ENCODE results near the gene ZNF226. TPM values are rescaled to one million over a fixed set of nuclear protein-coding genes. Genes with fewer than 3 reads are reported as not detected.
"Not testable (repeated sequence)": the region's sequence is repeated elsewhere in the genome, so short reads cannot be mapped to it uniquely, and the experiment has no call there.

Gene ZNF226
- total and polyA plus RNA-seq, 11 donors: 12.2 to 29.2 (median 20.6) TPM

- TF ChIP-seq CTCF (IDR thresholded peaks at IDR 0.05) (no peak), POLR2A (IDR thresholded peaks at IDR 0.05) (no peak)
- no peaks in the 10 kb centered on the region for H3K27me3 ChIP-seq
- peaks cover 0 to 26% (median 17%) of the 10 kb centered on the region in 12 donors for H3K4me1 ChIP-seq
- no peak for DNase-seq
- peaks cover 0 to 6% (median 0%) of the 10 kb centered on the region in 12 donors for H3K9me3 ChIP-seq
- peaks cover 0 to 37% (median 30%) of the 10 kb centered on the region in 9 donors for H3K36me3 ChIP-seq
- intact Hi-C loops (cut with DNase I): loop anchor here in 6 of 10 donors (2.0 to 10.0 kb wide), 6 partner anchors 46 to 101 kb away; partner anchors contain the start of genes ZNF225 (in 3 of the 6), ZNF226 (in 3 of the 6) and ZNF235 (in 3 of the 6)
- peak in 3 of 4 donors; percentile 4 to 39 (median 33) for ATAC-seq
- 2 to 4% (median 4%) methylated on average over 15 of the region's 15 CpGs for WGBS, 4 donors
- H3K4me3 ChIP-seq: peak overlapping the region; percentile 47 to 95 (median 76)
- H3K27ac ChIP-seq: peak overlapping the region; percentile 66 to 92 (median 85)
Observed at GRCh38 chr19:44212866-44213346, 48.0 kb downstream of the ZNF226 start.

GRCh38 chr19:44219926-44220325, 55.0 kb downstream of the ZNF226 start:
- Histone ChIP-seq H3K36me3 (peaks cover 0 to 60% (median 42%) of the 10 kb centered on the region in 9 donors), H3K9me3 (peaks cover 0 to 31% (median 2%) of the 10 kb centered on the region in 12 donors)
- not testable (repeated sequence) for ATAC-seq, H3K27ac ChIP-seq, H3K4me1 ChIP-seq, H3K27me3 ChIP-seq, H3K4me3 ChIP-seq, DNase-seq
- 84 to 97% (median 94%) methylated on average over 2 to 3 of the region's 3 CpGs for WGBS, 4 donors
- intact Hi-C loops (cut with DNase I): loop anchor here in 1 of 10 donors (10.0 kb wide), 1 partner anchor 85 kb away; the partner anchor contains the start of gene ZNF235

- H3K4me3 ChIP-seq; intact Hi-C loops (cut with DNase I); H3K4me1 ChIP-seq; H3K27me3 ChIP-seq; H3K27ac ChIP-seq; ATAC-seq; DNase-seq: not testable (repeated sequence)
- WGBS, 4 donors: 95 to 99% (median 99%) methylated on average over 6 of the region's 6 CpGs
- Histone ChIP-seq H3K9me3 (peaks cover 0 to 37% (median 2%) of the 10 kb centered on the region in 12 donors), H3K36me3 (peaks cover 0 to 57% (median 38%) of the 10 kb centered on the region in 9 donors)
Observed at GRCh38 chr19:44220761-44221160, 55.9 kb downstream of the ZNF226 start.

- H3K27ac ChIP-seq; H3K4me1 ChIP-seq; intact Hi-C loops (cut with DNase I); H3K27me3 ChIP-seq; DNase-seq; ATAC-seq; H3K4me3 ChIP-seq: not testable (repeated sequence)
- Histone ChIP-seq H3K9me3 (peaks cover 0 to 43% (median 5%) of the 10 kb centered on the region in 12 donors), H3K36me3 (peaks cover 0 to 57% (median 33%) of the 10 kb centered on the region in 9 donors)
- 96 to 100% (median 99%) methylated on average over 3 of the region's 3 CpGs for WGBS, 4 donors
Observed at GRCh38 chr19:44221291-44221690, 56.4 kb downstream of the ZNF226 start.

Other genes with a start within 250 kb of the ZNF226 start
- gene ZNF45, start 229.8 kb upstream of the ZNF226 start, total RNA-seq: 1 to 10 TPM; 4.0 to 9.9 (median 7.2) TPM
- 1 to 10 TPM; 2.4 to 5.4 TPM for gene ZNF45, start 229.8 kb upstream of the ZNF226 start, polyA plus RNA-seq
- gene ZNF221, start 213.9 kb upstream of the ZNF226 start, total RNA-seq: 1 to 10 TPM; 2.6 to 6.7 (median 3.9) TPM
- gene ZNF221, start 213.9 kb upstream of the ZNF226 start, polyA plus RNA-seq: 1 to 10 TPM; 2.4 to 2.9 TPM
- 1 to 10 TPM; 4.0 to 7.7 (median 6.6) TPM for gene ZNF155, start 180.9 kb upstream of the ZNF226 start, total RNA-seq
- 1 to 10 TPM; 4.9 to 5.1 TPM for gene ZNF155, start 180.9 kb upstream of the ZNF226 start, polyA plus RNA-seq
- 1 to 10 TPM; 1.7 to 4.3 (median 2.5) TPM for gene ZNF230, start 162.1 kb upstream of the ZNF226 start, total RNA-seq
- gene ZNF230, start 162.1 kb upstream of the ZNF226 start, polyA plus RNA-seq: 1 to 10 TPM; 1.8 to 1.9 TPM
- 1 to 10 TPM; 2.3 to 5.0 (median 3.9) TPM for gene ZNF222, start 139.7 kb upstream of the ZNF226 start, total RNA-seq
- gene ZNF222, start 139.7 kb upstream of the ZNF226 start, polyA plus RNA-seq: 1 to 10 TPM; 2.1 to 7.7 TPM
- gene ZNF223, start 113.1 kb upstream of the ZNF226 start, total RNA-seq: 1 to 10 TPM; 1.7 to 5.1 (median 3.2) TPM
- gene ZNF223, start 113.1 kb upstream of the ZNF226 start, polyA plus RNA-seq: 1 to 10 TPM; 2.6 to 4.5 TPM
- gene ZNF284, start 92.9 kb upstream of the ZNF226 start, total RNA-seq: 1 to 10 TPM; 1.2 to 2.7 (median 1.8) TPM
- gene ZNF284, start 92.9 kb upstream of the ZNF226 start, polyA plus RNA-seq: 1 to 10 TPM; 1.1 TPM
- gene ZNF224, start 70.7 kb upstream of the ZNF226 start, total RNA-seq: 10 to 100 TPM in 8 of 9 donors, 1 to 10 TPM in 1; 9.9 to 17.7 (median 13.0) TPM
- 10 to 100 TPM in 1 of 2 donors, 1 to 10 TPM in 1; 7.1 to 11.8 TPM for gene ZNF224, start 70.7 kb upstream of the ZNF226 start, polyA plus RNA-seq
- 1 to 10 TPM; 1.3 to 6.2 (median 3.7) TPM for gene ZNF225, start 51.7 kb upstream of the ZNF226 start, total RNA-seq
- 1 to 10 TPM; 1.4 to 2.1 TPM for gene ZNF225, start 51.7 kb upstream of the ZNF226 start, polyA plus RNA-seq
- 10 to 100 TPM in 3 of 9 donors, 1 to 10 TPM in 6; 4.6 to 12.8 (median 9.4) TPM for gene ZNF234, start 23.5 kb upstream of the ZNF226 start, total RNA-seq
- 1 to 10 TPM; 4.5 to 4.7 TPM for gene ZNF234, start 23.5 kb upstream of the ZNF226 start, polyA plus RNA-seq
- 10 to 100 TPM in 6 of 9 donors, 1 to 10 TPM in 3; 4.7 to 20.5 (median 11.0) TPM for gene ZNF227, start 47.4 kb downstream of the ZNF226 start, total RNA-seq
- 1 to 10 TPM; 4.4 to 5.9 TPM for gene ZNF227, start 47.4 kb downstream of the ZNF226 start, polyA plus RNA-seq
- gene ZNF233, start 94.8 kb downstream of the ZNF226 start, total RNA-seq: 1 to 10 TPM; 3.6 to 9.6 (median 5.2) TPM
- 1 to 10 TPM; 1.5 to 3.8 TPM for gene ZNF233, start 94.8 kb downstream of the ZNF226 start, polyA plus RNA-seq
- gene ZNF235, start 139.9 kb downstream of the ZNF226 start, total RNA-seq: 1 to 10 TPM; 1.9 to 6.3 (median 4.1) TPM
- 1 to 10 TPM; 1.7 to 3.3 TPM for gene ZNF235, start 139.9 kb downstream of the ZNF226 start, polyA plus RNA-seq
- 1 to 10 TPM; 3.1 to 9.0 (median 5.5) TPM for gene ZNF112, start 191.6 kb downstream of the ZNF226 start, total RNA-seq
- 1 to 10 TPM; 1.7 to 2.2 TPM for gene ZNF112, start 191.6 kb downstream of the ZNF226 start, polyA plus RNA-seq
- gene ZNF285, start 236.5 kb downstream of the ZNF226 start, total RNA-seq: 1 to 10 TPM; 2.0 to 6.7 (median 3.8) TPM
- gene ZNF285, start 236.5 kb downstream of the ZNF226 start, polyA plus RNA-seq: 1 to 10 TPM; 2.3 to 3.4 TPM

All from heart left ventricle (tissue), 16 donors.